ENCODE data around the gene NT5DC4.

NT5DC4 gene

DNA sequence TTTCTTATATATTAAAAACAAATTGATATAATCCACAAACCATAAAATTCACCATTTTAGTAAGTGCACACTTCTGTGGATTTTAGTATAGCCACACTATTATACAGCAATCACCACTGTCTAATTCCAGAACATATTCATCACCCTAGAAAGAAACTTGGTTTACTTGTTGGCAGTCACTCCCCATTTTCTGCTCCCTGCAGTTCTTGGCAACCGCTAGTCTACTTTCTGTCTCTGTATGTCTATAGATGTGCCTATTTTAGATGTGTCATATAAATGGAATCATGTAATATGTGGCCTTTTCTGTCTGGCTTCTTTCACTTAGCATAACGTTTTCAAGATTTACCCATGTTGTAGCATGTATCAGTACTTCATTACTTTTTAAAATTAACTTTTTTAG lies 37.9 kb downstream of the NT5DC4 start:
- TF ChIP-seq, protein P1, sequence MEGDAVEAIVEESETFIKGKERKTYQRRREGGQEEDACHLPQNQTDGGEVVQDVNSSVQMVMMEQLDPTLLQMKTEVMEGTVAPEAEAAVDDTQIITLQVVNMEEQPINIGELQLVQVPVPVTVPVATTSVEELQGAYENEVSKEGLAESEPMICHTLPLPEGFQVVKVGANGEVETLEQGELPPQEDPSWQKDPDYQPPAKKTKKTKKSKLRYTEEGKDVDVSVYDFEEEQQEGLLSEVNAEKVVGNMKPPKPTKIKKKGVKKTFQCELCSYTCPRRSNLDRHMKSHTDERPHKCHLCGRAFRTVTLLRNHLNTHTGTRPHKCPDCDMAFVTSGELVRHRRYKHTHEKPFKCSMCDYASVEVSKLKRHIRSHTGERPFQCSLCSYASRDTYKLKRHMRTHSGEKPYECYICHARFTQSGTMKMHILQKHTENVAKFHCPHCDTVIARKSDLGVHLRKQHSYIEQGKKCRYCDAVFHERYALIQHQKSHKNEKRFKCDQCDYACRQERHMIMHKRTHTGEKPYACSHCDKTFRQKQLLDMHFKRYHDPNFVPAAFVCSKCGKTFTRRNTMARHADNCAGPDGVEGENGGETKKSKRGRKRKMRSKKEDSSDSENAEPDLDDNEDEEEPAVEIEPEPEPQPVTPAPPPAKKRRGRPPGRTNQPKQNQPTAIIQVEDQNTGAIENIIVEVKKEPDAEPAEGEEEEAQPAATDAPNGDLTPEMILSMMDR (conservative IDR thresholded peaks at IDR 0.05), result no peak

DNA sequence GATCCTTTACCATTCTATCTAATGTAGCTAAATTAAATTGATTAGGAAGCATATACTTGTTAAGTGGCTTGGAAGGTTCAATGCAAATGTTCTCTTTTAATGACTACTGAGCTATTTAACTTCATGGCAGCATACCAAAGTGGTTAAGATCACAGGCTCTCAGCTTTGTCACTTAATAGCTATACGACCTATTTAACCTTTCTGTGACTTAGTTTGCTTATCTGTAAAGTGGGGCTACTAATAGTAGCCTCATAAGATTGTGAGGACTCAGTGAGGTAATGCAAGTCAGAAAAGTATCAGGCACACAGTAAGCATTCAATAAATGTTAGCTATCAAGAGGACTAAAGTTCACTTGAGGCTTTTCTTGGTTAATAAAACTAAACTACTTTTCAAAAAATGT lies 39.3 kb downstream of the NT5DC4 start:
- TF ChIP-seq, protein P1 (conservative IDR thresholded peaks at IDR 0.05), result no peak

More for the DNA sequence above, 37.9 kb downstream of the NT5DC4 start:
- no peak overlapping the region for H3K27ac ChIP-seq

DNA sequence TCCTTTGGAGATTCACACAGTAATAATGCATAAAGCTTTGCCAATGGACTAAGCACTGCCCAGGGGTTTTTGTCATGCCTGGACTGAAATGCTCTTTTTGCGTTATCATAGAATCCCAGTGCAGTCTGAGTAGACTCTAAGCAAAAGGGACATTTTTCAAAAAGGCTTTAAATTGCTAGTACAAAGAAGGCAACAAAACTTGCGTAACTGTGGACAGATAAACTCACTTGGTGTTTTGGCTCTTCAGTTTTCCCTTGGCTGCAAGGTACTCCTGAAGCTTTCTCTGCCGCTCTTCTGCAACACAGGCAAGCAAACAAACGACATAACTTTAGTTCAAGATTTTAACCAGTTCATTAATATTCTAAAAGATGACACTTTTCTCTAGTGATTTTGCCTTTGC lies 41.5 kb downstream of the NT5DC4 start:
- TF ChIP-seq, protein P1 (conservative IDR thresholded peaks at IDR 0.05), result no peak
- no peak overlapping the region for H3K27ac ChIP-seq

More for the DNA sequence above, 39.3 kb downstream of the NT5DC4 start:
- no peak overlapping the region for H3K27ac ChIP-seq

DNA sequence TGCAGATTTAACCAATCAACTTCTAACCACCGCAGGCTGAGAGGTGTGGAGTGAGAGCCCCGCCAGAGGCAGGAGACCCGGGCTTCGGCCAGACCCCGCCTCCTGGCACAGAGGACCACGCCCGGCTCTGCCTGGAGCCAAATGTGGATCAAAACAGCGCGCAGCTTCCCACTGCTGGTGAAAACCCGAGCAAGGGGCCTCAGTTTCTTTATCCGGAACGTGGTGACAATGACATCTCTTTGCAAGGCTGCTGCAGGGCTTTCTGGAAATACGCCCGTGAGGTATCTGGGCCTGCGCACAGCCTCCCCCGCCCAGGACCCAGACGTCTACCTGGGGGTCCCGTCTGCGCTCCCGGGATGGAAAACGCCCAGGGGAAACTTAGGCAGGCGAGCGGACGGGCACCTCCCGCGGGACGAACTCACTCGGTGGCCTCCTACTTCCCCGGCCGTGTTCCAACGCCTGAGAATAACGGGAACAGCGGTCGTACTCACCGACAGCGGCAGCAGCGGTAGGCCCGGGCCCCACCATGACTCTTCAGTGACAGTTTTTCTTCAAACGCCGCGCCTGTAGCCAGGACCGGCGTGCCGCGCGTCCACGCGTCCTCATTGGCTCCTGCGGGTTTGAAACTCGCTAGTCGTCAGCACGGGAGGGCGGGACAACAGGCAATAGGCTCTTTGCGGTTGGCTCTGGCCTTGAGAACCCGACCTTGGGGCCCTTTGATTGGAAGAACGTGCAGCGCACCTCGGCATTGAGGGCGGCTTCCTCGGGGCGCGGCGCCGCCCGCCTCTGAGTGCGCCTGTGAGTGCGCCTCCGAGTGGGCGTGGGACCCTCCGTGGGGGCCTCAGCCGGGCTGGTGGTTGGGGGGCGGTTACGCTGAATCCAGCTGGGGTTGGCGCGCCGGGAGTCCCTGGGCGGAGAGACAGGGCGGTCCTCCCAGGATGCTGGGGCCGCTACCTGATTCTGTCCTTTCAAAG lies 43.5 kb downstream of the NT5DC4 start, which contains the start of gene CKAP2L:
Gene CKAP2L (minus strand): TSS at position 539 of the 974 bp plus-strand sequence. CDS start 11 bp downstream, at position 528.
- H3K27ac ChIP-seq, result peak within 1 kb of the TSS; percentile 61

DNA sequence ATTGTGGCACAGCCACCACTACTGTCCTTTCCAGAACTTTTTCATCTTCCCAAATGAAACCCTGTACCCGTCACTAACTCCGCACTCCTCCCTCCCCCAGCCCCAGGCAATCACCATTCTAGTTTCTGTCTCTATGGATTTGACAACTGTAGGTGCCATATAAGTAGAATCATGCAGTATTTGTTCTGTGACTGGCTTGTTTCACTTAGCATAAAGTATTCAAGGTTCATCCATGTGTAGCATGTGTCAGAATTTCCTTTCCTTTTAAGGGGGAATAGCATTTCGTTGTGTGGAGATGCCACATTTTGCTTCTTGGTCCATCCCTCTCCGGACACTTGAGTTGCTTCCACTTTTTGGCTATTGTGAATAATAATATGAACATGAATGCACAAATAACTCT lies 44.4 kb downstream of the NT5DC4 start:
- H3K27ac ChIP-seq, result peak overlapping the region; percentile 61; the same call in 1 of the 2 replicates
- TF ChIP-seq, protein P1 (conservative IDR thresholded peaks at IDR 0.05), result no peak

More for the DNA sequence above, 43.5 kb downstream of the NT5DC4 start, which contains the start of gene CKAP2L:
- TF ChIP-seq, protein P1 (conservative IDR thresholded peaks at IDR 0.05), result no peak

DNA sequence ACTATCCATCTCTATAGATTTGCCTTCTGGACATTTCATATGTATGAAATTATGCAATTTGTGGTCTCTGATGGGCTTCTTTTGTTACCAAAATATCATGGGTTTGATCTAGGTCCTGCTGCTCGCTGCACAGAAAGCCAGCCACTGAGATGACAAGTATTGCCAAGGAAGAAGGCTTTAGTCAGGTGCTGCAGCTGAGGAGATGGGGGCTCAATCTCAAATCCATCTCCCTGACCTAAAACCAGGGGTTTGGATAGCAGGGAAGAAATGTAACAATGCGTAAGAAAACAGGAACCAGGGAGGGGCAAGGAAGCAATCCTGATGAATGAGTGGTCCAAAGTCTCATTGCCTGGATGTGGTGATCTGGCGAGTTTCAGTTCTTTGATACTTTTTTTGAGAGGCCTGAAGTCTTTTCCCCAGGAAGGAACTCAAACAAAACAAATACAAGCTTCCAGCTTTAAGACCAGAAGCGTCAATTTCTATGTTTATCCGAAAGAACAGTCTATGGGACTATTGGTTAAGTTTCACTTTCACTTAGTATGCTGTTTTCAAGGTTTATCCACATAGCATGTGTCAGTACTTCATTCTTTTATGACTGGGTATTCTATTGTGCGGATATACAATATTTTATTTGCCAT lies 47.0 kb downstream of the NT5DC4 start:
- no peak overlapping the region for H3K27ac ChIP-seq
- TF ChIP-seq, protein P1 (conservative IDR thresholded peaks at IDR 0.05), result no peak

DNA sequence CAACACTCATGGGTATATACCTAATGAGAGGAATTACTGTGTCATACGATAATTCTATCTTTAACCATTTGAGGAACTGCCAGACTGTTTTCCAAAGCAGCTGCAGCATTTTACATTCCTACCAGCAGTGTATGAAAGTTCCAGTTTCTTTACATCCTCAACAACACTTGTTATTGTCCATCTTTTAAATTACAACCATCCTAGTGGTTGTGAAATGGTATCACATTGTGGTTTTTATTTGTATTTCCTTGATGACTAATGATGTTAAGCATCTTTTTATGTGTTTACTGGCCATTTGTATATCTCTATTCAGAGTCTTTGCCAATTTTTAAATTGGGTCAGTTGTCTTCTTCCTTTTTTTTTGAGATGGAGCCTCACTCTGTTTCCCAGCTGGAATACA lies 47.6 kb downstream of the NT5DC4 start:
- TF ChIP-seq, protein P1 (conservative IDR thresholded peaks at IDR 0.05), result no peak
- no peak overlapping the region for H3K27ac ChIP-seq

Data from VCaP (cell line).